ENCODE data around the gene RPUSD1.
A peak's percentile ranks its signal among the peaks of the same experiment; 100 is the strongest.

Gene RPUSD1

DNA sequence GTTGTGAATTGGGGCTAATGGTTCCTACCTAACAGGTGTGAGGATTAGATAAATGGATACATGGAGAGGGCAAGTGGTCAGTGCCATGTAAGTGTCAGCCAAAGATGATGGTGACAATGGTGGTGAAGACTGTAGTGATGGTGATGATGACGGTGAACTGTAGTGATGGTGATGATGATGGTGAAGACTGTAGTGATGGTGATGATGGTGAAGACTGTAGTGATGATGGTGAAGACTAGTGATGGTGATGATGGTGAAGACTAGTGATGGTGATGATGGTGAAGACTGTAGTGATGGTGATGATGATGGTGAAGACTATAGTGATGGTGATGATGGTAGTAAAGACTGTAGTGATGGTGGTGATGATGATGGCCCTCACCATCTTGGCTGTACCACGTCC, 30.4 kb upstream of the RPUSD1 start:
- DNase-seq = no peak

DNA sequence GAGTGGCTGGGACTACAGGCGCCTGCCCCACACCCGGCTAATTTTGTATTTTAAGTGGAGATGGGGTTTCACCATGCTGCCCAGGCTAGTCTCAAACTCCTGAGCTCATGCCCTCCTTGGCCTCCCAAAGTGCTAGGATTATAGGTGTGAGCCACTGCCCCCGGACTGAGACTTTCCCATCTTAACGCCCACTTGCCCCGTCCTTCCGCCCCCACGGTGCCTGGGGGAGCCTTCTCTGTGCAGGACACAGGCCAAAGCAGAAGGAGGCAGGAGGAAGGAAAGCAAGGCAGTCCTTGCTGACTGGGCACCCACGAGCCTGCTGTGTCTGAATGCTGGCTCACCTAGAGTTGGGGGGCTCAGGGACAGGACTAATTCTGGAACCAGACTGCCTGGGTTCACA, 30.0 kb upstream of the RPUSD1 start:
- no peak for DNase-seq

DNA sequence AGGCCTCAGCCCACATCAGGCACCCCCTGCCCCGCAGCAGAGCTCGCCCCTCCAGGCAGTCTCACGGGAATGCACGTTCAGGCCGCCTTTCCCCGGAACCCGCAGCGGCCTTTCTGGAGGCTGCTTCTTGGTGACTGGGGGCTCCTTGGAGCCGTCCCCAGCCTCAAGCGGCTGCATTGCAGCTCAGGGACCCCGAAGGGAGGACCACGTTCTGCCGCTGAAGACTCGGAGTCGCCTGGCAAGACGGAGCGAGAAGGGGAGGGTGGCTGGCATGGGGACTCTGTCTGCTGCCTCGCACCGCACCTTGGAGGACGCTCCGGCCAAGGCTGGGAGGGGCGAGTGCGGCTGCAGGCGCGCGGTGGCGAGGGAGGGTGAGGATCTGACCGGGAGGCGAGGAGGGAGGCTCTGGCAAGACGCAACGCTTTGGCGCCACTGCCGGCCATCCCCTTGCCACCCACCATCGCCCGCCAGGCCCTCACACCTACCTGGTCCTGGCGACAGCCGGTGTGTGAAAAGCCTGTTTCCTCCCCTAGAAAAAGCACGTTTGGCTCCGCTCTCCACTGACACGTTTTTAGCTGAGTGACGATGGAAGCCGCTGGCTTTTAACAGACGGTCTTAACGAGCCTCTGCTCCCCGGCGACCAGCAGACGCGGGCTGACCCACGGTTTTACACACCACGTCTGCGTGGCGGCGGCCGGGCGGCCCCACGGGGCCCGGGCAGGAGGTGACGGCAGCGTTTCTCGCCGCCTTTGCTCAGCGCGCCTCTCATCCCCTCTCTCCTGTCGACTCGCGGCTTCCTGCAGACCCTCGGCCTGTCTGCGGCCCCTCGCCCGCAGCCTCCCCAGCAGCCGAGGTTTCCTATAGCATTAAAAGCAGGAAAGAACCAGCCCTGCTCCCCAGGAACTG, 29.1 kb upstream of the RPUSD1 start:
- no peak for DNase-seq

DNA sequence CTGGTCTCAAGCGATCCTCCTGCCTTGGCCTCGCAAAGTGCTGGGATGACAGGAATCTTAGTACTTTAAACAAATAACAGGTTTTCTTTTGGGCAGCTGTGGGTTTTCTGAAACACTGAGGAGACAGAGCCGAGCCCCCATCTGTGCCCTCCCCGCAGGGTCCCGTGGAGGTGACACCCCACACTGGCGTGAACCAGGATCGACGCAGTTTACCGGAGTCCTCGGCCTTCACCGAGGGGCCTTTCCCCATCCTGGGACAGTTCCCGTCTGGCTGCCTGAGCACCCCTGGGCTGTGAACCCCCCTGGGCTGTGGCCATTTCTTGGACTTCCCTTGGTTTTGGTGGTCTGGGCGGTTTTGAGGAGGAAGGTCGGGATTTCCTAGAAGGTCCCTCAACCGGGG, 27.7 kb upstream of the RPUSD1 start:
- DNase-seq = no peak

DNA sequence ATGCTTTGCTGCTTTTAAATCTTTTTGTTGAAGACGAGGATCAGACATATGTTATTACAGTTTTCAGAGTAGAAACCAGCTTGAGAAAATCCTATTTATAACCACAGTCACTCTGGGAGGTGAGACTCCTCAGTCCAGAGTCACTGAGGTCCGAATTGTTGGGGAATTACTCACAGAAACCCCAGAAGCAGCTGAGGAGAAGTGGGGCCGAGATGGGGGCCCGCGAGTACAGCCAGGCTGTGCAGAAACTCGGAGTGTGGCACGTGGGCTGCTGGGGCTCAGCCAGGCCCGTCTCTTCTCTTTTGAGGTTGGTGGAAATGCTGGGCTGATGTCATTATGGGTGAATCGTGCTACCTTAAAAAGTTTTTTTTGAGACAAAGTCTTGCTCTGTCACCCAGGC, 26.8 kb upstream of the RPUSD1 start:
- no peak for DNase-seq

DNA sequence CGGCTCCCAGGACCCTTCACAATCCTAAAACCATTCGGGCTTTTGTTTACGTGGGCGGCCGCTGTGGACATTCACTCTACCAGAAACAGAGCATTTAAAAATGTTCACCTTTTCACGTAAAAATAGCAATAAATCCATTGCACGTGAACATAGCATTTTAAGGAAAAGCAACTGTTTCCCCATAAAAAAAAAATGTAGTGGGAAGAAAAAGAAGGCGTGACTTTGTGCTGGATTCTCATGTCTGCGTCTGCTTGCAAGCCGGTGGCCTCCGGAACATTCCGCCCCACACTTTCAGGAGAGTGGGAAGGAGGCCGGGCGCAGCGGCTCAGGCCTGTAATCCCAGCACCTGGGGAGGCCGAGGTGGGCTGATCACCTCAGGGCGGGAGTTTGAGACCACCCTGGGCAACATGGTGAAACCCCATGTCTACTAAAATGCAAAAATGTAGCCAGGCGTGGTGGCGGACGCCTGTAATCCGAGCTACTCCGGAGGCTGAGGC, 25.8 kb upstream of the RPUSD1 start:
- DNase-seq = no peak

DNA sequence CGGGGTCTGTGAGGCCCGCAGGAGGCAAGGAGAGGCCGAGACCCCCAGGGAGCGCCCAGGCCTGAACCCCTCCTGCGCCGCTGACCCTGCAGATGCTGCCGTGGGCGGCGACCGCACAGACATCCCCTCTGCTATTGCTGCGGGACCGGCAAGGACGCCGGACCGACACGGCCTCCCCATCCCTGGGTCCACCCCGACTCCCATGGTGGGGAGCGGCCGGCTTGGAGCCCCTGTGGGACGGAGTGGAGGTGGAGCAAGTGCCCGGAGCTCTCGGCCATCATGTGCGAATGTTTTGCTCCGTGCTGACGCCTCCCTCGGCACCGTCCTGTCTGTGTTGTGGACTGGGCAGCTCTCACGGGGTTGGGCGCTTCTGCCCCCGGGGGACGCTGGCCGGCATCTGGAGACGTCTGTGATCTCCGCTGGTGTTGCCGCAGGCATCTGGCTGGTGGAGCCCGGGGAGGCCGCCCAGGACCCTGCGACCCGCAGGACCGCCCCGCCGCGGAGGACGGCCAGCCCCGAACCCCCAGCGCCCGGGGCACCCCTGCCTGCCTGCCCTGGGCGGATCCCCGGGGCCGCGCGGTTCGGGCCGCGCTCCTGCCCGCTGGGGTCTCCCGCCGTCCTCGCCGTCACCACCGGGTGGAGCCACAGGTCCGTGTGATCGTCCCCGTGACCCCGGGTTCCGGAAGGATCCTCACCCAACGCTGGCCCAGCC, 25.2 kb upstream of the RPUSD1 start:
- no peak for DNase-seq

DNA sequence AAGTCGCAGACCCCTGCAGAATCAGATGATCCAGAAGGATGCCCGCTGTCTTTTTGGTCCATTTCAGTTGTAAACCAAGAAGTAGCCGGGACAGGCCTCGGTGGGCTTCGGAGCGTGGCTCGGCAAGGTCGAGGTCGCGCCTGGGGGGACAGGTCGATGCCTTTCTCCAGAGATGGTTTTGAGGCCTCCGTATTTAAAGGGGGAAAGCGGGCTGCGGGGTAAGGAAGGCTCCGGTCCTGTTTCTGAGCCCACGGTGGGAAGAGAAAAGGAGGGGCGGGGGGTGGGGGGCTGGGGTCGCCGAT, 19.9 kb upstream of the RPUSD1 start:
- no peak for DNase-seq

DNA sequence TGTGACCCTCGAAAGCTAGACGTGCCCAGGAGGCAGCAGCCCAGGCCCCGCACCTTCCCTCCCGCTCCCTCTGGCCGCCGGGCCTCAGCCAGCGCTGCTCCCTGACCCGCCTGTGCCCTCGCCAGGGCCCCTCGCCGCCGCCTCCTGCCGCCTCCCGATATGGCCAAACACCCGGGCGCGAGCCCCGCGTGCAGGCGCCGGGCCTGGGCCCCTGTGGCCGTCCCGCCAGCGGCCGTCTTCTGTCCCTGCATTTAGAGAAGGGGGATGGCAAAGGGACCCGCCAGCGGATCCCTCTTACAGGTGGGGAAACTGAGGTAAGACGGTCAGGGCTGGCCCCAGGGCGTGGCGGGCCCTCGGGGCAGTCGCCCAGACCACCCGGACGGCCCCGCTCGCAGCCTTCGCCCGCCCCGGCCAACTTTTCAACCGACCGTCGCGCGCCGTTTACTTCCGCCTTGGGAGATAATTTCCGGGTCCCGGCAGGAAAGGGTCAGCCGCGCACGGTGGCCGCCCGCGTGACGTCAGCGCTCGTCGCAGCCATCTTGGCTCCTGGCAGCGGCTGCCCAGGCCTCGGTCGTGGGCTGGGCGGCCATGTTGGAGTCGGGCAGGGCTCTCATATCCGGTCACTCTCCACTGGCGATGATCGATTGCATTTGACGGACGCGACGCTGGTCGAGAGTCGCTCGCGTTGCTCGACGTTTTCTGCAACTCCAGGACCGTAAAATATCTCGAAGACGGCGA, 19.3 kb upstream of the RPUSD1 start:
- DNase-seq = peak; percentile 86

DNA sequence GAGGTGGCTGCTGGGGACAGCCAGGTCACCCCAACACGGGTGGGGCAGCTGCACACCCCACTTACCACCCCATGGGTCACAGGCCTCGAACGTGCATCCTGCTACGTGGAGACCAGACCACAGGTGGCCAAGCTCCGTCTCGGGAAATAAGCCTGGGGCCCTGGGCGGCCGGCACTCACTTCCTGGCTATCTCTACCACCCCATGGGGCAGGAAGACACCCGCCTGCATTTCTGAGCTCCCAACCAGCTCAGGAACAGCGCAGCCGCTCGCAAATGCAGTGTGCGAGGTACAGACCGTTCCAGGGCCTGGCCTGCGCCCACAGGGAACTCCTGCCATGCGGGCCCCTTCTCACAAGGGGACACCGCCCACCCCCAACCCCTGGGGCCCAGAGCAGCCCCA, 17.3 kb upstream of the RPUSD1 start:
- no peak for DNase-seq

DNA sequence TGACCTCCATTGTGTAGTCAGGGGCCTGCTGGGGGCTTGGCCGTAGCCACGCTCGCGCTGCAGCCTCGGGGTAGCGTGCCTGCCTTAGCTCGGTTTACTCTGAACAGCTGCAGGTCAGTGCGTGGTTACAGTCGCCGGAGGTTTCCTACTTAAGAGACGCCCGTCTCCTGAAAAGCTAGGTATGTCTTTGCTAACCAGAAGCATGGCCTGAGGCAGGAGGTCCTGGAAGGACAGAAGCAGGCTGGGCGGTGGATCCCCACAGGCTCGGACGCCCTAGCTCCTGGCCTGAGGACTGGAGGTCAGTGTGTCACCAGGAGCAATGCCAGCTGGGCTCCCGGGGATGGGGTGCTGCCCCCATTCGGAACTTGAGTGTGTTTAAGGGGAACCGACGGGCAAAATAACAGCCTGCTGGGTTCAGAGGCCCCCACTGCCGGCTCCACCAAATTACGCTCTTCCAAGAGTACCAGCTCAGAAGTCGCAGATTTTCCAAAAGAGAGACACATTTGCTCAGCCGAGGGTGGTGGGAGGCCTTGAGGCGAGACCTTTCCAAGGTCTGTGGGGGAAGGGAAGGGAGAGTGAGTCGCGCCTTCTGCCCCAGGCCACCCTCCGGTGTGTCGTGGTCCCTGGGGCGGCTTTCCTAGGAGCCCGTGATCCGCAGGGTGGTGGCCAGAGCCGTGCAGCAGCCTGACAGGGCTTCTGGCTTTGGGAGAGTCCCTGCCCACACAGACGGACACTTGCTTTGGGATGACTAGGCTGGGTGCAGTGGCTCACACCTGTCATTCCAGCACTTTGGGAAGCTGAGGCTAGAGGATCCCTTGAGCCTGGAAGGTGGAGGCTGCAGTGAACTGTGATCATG, 16.2 kb upstream of the RPUSD1 start:
- no peak for DNase-seq

DNA sequence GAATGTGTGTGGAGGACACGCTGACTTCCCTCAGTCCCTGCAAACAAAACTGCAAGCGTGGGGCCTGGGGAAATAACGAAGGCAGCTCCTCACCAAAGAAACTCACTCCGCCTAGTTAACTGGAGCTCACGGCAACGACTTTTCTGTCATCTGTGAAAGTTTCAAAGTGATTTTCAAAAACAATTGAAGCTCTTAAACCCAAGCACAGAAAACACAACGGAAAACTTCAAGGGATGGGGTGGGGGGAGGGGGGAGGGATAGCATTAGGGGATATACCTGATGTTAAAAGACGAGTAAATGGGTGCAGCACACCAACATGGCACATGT, 15.5 kb upstream of the RPUSD1 start:
- no peak for DNase-seq

DNA sequence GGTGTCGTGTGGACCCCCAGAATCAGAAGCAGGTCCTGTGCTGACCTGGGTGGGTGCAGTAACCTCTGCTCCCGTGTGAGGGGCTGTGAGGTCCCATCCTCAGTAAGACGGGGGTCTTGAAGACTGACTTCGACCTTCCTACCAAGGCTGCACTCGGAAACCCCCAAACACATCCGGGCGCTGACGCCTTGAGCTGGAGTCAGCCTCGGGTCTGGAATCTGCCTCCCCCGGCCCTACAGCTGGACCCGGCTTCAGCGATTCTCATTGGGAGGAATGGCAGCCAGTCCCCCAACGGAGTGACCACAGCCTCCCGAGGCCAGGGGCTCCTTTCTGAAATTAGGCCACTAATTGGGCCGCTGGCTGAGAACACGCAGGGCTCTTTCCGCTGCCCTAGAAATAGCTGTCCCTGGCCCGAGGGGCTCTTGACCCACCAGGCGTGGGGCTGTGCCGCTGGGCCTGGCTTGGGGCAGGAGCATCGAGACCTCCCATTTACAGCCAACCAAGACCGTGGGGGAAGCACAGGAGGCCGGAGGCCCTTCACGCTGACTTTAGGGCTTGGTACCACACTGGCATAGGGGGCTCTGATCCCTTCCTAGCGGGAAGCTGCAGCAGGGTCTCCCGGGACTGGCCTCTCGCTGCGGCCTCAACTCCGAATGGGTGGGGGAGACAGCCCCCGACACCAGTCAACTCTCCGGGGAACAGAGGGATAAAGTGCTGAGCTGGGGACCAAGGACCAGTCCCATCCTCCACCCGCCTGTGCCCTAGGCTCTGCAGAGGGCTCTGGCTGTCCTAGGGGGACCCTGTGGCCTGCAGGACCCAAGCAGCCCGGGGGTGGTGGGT, 15.0 kb upstream of the RPUSD1 start:
- DNase-seq = no peak

DNA sequence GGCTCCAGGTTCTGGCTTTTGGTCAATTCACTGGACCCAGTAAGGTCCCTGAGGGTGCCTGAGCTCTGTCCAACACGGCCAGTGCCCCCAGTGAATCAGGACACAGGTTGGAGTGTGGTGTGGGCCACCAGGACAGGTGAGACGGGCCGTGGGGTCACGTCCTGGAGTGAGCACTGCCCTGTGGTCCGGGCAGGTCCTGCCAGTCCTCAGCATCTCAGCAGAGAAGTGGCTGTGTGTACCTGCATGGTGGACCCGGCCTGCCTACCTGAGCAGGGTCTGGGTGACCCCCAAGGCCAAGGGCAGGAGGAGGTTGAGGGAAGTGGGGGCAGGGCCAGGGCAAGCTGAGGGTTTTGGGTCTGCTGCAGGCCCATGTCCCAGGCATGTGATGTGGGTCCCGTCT, 14.3 kb upstream of the RPUSD1 start:
- DNase-seq = no peak

DNA sequence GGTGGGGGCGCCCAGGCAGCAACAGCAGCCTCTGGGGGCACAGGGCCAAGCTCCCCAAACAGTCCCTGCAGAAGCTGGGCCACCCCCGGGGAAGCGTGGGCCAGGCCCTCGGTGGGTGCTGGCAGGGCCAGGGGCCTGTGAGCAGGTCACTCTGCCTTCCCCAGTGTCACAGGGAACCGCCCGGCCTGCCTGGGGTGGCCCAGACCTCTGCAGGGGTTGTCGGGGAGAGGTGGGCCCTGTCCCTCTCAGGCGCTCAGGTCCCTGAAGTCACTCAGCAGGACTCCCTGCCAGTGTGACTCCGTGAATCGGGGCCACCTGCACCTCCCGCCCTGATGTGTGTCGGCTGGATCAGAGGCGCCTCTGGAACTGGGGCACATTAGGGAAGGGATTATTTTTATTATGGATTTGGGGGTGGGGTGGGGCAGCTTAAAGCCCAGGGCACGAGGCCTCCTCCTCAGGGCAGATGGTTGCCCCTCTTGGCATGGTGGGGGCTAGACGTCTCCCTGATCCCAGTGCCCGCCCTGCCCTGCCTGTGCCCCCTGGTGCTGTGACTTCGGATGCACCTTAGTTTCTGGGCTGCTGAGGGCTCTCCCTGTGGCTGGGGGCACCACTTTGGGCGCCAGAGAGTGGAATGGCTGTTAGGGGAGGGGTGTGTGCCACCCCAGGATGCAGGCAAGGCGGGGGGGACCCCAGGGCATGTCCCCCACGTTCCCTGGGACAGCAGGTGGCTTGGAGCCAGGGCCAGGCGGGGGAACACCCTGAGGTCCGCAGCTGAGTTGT, 13.6 kb upstream of the RPUSD1 start:
- DNase-seq = no peak

DNA sequence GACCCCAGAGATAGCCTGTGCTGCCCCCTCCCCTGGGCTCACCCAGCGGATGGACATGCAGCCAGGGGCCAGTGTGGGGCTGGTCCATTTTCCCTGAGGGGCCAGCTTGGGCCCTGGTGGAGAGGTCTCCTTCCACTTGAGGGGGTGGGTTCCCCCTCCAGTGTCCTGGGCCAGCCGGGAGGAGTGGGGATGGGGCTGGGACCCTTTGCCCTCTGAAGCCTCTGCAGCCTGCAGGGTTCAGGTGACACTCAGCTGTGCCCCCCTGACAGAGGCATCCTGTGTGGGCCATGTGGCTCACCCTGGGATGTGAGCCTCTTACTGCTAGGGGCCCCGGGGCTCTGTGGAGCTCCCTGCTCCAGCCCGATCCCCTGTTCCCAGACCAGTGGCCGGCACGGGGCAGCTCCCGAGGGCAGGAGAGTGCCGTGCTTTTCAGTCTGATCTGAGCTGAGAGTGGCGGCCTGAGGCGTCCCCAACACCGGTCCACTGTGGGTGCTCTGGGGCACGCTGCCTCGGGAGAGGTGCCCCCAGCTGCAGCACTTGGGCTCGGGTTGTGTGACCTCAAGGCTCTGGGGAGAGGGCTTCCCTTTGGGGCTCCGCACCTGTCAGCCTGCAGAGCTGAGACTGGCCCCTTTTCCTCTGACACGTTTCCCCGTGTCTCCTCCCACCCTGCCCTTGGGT, 12.8 kb upstream of the RPUSD1 start:
- no peak for DNase-seq

DNA sequence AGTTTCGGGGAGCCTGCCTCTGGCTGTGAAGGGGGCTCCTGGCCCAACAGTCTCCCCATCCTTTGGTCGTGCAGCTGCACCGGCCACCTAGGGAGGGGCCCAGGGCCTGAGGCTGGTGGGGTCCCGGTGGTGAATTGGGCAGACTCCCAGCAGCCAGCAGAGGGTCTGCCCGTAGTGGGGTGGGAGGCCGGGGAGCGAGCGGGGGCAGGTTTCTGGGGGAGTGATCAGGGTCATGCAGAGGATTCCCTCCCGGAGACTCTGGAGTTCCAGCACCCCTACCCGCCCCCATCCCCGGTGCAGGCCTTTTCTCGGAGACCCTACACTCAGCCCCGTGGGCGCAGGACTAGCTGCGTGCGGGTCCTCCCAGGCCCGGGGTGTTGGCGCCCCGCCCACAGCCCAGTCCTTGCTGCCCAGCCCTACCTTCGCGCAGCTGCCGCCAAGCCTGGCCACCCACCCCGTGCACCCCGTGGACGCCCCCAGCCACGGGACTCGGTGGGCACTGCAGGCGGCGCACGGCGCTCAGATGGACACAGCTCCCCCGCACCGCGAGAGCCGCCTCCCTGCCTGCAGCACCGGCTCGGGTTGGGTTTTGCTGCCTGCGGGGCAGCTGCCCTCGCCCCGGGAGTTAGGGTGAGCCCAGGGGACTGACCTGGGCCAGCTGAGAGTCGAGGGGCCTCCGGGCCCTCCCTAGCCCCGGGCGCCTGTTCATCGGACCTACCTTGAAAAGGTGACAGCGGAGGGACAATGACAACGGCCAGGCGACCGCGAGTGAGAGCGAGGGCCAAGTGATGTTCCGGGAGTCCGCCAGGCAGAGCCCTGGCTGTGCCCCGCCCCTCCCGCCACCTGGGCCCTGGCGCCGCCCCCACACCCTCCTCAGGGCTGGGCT, 12.0 kb upstream of the RPUSD1 start, which contains the start of gene GNG13:
Gene GNG13, minus strand, starts transcription at position 787 of the 886 bp plus-strand sequence. CDS start 1,657 bp downstream, outside the sequence.
- DNase-seq = no peak

DNA sequence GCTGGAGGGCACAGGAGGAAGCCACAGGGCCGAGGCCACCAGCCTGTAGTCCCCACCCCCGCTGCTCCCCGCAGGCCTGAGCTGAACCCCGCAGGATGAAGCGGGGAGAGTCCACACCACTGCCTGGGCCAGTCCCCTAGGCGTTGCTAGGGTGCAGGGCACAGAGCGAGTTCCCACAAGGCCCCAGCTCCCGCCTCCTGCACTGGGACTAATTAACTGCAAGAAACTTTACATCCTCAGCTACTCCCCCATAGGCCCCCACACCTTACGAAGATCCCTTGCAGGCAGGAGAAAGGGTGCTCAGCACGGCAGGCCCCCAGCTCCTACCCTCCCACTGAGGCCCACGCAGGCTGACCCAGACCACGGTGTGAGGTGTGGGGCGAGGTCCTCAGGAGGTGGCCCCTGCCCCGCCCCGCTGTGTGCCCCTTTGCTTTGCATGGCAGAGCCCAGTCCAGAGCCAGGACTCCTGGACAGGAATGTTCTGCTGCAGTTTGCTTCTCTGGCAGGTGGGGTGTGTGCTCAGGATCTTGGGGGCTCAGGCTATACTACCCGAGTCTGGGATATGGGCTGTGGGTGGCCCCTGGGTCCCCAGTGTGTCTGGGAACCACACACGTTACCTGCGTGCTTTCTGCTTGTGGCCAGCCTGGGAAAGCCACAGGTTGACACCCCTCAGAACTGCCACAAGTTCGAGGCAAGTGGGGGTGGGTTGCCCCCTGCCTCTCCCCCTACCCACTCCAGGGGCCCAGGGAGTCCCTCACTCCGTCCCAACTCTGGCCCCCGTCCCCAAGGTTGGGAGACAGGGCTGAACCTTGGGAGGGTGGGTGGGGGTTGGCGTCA, 11.1 kb upstream of the RPUSD1 start:
- DNase-seq = no peak
